ENCODE data around the gene FXYD3.

FXYD3 gene

DNA sequence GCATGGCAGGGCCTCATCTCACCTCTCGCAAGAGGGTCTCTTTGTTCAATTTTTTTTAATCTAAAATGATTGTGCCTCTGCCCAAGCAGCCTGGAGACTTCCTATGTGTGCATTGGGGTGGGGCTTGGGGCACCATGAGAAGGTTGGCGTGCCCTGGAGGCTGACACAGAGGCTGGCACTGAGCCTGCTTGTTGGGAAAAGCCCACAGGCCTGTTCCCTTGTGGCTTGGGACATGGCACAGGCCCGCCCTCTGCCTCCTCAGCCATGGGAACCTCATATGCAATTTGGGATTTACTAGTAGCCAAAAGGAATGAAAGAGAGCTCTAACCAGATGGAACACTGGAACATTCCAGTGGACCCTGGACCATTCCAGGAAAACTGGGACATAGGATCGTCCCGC is 8.0 kb downstream of the FXYD3 start:
- TF ChIP-seq, protein P1, sequence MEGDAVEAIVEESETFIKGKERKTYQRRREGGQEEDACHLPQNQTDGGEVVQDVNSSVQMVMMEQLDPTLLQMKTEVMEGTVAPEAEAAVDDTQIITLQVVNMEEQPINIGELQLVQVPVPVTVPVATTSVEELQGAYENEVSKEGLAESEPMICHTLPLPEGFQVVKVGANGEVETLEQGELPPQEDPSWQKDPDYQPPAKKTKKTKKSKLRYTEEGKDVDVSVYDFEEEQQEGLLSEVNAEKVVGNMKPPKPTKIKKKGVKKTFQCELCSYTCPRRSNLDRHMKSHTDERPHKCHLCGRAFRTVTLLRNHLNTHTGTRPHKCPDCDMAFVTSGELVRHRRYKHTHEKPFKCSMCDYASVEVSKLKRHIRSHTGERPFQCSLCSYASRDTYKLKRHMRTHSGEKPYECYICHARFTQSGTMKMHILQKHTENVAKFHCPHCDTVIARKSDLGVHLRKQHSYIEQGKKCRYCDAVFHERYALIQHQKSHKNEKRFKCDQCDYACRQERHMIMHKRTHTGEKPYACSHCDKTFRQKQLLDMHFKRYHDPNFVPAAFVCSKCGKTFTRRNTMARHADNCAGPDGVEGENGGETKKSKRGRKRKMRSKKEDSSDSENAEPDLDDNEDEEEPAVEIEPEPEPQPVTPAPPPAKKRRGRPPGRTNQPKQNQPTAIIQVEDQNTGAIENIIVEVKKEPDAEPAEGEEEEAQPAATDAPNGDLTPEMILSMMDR (IDR thresholded peaks at IDR 0.05; ENCODE audit: control insufficient read depth, extremely low read depth, insufficient read depth): no peak

DNA sequence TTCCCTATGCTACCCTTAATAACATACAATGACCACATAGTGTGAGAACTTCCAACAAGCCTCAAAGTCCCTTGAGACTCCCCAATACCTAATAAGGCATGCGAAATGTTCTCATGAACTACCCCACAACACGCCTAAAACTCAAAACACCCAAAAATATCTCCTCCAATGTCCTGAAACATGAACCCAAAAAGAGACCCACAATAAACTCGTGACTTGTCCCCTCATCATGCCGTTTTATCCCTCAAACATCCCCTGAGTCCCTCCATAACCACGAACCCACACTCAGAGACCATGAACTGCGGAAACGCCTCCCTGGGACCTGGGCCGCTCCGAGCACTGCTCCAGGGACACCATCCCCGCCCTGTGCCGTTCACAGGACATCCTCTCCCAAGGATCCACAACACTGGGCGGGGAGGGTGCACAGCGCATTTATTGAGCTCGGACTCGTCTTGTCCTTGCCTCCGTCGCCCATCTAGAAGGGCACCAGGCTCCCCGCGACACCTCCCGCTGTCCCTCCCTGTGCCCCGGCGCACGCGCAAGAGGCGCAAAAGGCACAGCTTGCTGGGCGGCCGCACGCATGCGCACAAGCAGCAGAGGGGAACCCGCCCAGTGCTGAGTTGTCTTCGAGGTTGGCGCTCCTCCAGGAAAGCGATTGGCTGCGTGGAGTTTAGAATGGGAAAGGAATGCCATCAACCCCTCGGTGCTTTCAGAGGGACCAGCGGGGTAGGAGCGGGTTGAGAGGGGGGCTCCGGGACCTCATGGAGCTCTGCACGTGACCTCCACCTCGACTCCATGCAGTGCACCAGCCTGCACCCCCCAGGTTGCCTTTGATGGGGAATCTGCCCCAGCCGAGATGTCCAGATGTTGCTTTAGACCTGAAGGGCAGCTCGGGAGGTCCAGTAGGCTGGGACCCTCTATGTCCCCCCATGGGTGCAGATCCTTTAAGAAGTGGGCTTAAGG is 8.8 kb downstream of the FXYD3 start:
- H3K4me3 ChIP-seq (ENCODE audit: low read depth, low read length): peak overlapping the region; percentile 57
- peak; percentile 69 for DNase-seq (ENCODE audit: low read depth)
- TF ChIP-seq, protein P1 (IDR thresholded peaks at IDR 0.05; ENCODE audit: control insufficient read depth, extremely low read depth, insufficient read depth): no peak

More for the DNA sequence above, 8.0 kb downstream of the FXYD3 start:
- H3K4me3 ChIP-seq (ENCODE audit: low read depth, low read length): no peak overlapping the region; the same call in 1 of the 2 replicates
- no peak for DNase-seq (ENCODE audit: low read depth)

DNA sequence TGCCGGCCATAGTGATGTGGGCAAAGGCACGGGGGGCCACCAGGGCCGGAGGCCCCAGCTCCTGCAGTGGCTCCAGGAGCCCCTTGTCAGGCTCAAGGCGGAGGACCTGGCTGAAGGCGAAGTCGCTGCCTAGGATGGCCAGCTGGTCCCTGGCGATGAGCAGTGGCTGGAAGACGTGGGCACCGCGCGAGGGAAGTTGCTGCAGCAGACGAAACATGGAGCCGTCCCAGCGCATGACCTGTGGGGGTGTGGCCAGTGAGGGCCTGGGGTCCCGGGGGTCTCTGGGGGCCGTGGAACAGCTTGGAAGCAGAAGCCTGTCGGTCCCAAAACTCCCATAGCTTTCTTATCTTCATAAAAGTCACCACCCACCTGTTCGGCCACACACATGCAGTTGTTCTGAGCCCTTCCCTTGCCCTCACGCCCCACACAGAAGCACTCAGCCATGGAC is 9.7 kb downstream of the FXYD3 start:
- TF ChIP-seq, protein P1 (IDR thresholded peaks at IDR 0.05; ENCODE audit: control insufficient read depth, extremely low read depth, insufficient read depth): no peak
- H3K4me3 ChIP-seq (ENCODE audit: low read depth, low read length): peak overlapping the region; percentile 57
- DNase-seq (ENCODE audit: low read depth): no peak

DNA sequence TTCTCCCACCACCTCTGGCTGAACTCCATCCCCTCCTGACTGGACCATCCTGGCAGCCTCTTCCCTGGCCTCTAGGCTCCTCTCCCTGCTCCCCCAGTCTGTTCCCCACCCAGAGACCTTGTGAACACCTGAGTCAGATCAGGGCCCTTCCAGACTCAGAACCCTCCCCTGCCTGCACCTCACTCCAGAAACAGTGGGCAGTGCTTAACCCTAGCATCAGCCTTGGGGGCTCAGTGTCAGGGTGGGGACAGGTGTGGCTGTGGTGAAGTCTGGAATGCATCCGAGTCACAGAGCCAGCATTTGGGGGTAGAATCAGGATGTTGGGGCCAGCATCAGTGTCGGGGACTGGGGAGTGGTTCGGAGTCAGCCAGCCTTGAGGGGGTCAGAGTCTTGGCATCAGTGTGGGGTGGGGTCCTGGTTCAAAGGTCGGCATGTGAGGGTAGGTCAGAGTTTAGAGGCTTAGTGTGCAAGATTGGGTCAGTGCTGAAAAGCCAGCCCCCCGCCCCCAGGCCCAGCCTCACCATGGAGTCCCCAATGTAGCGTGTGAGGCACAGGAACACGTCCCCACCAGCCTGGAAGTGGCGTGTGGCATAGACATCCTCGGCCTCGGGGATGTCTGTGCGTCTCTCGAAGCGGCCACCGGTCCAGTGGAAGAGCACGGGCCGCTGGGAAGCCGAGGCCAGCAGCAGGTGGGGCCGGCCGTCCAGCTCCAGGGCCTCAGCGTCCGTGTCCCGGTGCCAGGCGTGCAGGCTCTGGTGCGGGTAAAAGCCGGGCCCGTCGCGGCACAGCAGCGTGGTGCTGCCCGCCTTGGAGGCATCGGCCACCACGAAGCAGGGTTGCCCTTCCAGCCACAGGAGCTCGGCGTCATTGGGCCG is 10.4 kb downstream of the FXYD3 start:
- no peak for DNase-seq (ENCODE audit: low read depth)
- H3K4me3 ChIP-seq (ENCODE audit: low read depth, low read length): no peak overlapping the region
- TF ChIP-seq, protein P1 (IDR thresholded peaks at IDR 0.05; ENCODE audit: control insufficient read depth, extremely low read depth, insufficient read depth): no peak

DNA sequence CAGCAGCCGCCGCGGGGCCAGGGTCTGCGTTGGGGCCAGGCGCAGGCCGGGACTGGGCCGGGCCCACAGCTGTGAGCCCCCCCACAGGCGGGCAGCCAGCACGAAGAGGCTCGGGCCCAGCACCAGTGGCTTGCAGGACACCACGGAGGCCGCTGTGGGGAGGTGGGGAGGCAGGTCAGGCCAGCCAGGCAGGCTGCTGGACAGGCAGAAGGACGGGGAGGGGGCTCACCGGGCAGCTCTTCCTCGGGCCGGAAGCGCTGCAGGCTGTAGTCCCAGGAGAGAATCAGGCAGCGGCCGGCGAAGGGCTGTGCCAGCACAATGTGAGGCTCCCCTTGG is 11.0 kb downstream of the FXYD3 start:
- no peak for DNase-seq (ENCODE audit: low read depth)
- H3K4me3 ChIP-seq (ENCODE audit: low read depth, low read length): no peak overlapping the region
- TF ChIP-seq, protein P1 (IDR thresholded peaks at IDR 0.05; ENCODE audit: control insufficient read depth, extremely low read depth, insufficient read depth): no peak

DNA sequence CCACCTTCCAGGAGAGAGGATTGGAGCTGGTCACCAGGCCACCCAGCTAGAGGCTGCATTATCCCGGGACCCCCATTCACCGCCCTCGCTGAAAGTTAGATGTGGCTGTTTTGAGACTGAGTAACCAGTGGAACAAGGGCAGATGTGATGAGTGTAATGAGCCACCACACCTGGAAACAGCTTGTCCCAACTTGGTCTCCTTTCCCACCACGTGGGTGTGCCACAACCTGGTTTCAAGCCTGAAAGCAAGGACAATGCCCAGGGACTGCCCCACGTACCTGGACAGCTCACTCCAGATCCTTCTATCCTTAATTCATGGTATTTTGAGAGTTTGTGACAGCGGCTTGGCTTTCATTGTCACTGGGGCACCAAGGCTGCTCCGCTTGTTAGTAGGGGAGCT is 12.2 kb downstream of the FXYD3 start:
- no peak overlapping the region for H3K4me3 ChIP-seq (ENCODE audit: low read depth, low read length)
- TF ChIP-seq, protein P1 (IDR thresholded peaks at IDR 0.05; ENCODE audit: control insufficient read depth, extremely low read depth, insufficient read depth): no peak
- DNase-seq (ENCODE audit: low read depth): no peak

Measured in LNCaP clone FGC (cell line).